K562 (cell line): ENCODE data around the gene ABI2. TPM values are rescaled to one million over a fixed set of nuclear protein-coding genes. Genes with fewer than 3 reads are reported as not detected.
A peak's percentile ranks its signal among the peaks of the same experiment; 100 is the strongest.

ENCODE experiments used
- CXXC5 ChIP-seq: fragments of 250-450 bp; sonication (Bioruptor Pico); IDR thresholded peaks from 2 replicates; pipeline ENCODE4 v1.8.0; 2022; ENCODE audit warnings: inconsistent platforms, mild to moderate bottlenecking, moderate library complexity
- EGR1 ChIP-seq: fragments of 450-650 bp; conservative IDR thresholded peaks from 2 replicates; pipeline ENCODE4 v1.6.1; 2017; ENCODE audit warnings: mild to moderate bottlenecking
- KDM5B ChIP-seq: fragments of 200-600 bp; sonication (generic); IDR thresholded peaks from 2 replicates; pipeline ENCODE4 v1.6.1; 2012; ENCODE audit warnings: low read depth, mild to moderate bottlenecking, moderate library complexity, low read length, control low read depth, inconsistent platforms; ENCODE audit not compliant: insufficient replicate concordance
- KHSRP ChIP-seq: fragments of 450-650 bp; IDR thresholded peaks from 2 replicates; pipeline ENCODE4 v1.6.1; 2017
- LARP7 ChIP-seq: fragments of 450-650 bp; IDR thresholded peaks from 2 replicates; pipeline ENCODE4 v1.6.1; 2016
- MYC ChIP-seq, 2 experiments: fragments of 250-450 bp in 1 of 2; sonication (Bioruptor Pico) in 1 of 2; IDR thresholded peaks; 2 replicates each; pipeline versions ENCODE4 v1.5.1 to v1.6.1; 2012 to 2021; ENCODE audit warnings: low read depth in 2 of 2, borderline replicate concordance in 1 of 2, improper control_type of control experiment in 1 of 2, low read length in 1 of 2, mild to moderate bottlenecking in 1 of 2, moderate library complexity in 1 of 2
- PCBP1 ChIP-seq: fragments of 200-400 bp; formaldehyde crosslinking; IDR thresholded peaks from 2 replicates; pipeline ENCODE4 v1.6.1; 2018; ENCODE audit warnings: mild to moderate bottlenecking, low read depth, low read length; ENCODE audit not compliant: poor library complexity, severe bottlenecking
- RBFOX2 ChIP-seq: fragments of 200-400 bp; formaldehyde crosslinking; IDR thresholded peaks from 2 replicates; pipeline ENCODE4 v1.6.1; 2017; ENCODE audit warnings: low read depth, mild to moderate bottlenecking, low read length, moderate library complexity
- SNIP1 ChIP-seq: fragments of 450-650 bp; IDR thresholded peaks from 2 replicates; pipeline ENCODE4 v1.7.1; 2017; ENCODE audit warnings: low read depth, mild to moderate bottlenecking
- SOX6 ChIP-seq: fragments of 450-650 bp; IDR thresholded peaks from 2 replicates; pipeline ENCODE4 v1.6.1; 2014; ENCODE audit warnings: mild to moderate bottlenecking
- polyA plus RNA-seq, 8 experiments: library from polyadenylated mRNA; depleted of rRNA in 4 of 8; stranded (reverse) in 5 of 8; unstranded in 3 of 8; fragments of >200 nt; fragmentation: Nextera tagmentation in 2 of 8; fragmentation: Illumina TruSeq in 1 of 8; extraction: Ambion mirVana in 2 of 8; extraction: Trizol in 1 of 8; gene quantifications; 2 replicates each; pipeline versions ENCODE4 v1.2.1 to v1.2.3, GENCODE V29; 2011 to 2014; ENCODE audit warnings: inconsistent platforms in 1 of 8, missing spikeins in 1 of 8
- total RNA-seq, 7 experiments: library from RNA; depleted of rRNA in 6 of 7; stranded (reverse); fragments of >200 nt in 6 of 7; fragmentation: Illumina TruSeq in 2 of 7; extraction: Trizol in 2 of 7; gene quantifications; 2 replicates each; pipeline versions ENCODE4 v1.2.1 to v1.2.3, GENCODE V29; 2011 to 2021; ENCODE audit warnings: low replicate concordance in 1 of 7
- TF ChIP-seq, protein P1 (sequence below): sonication (generic); formaldehyde crosslinking; IDR thresholded peaks from 2 replicates; pipeline ENCODE4 v1.8.0; 2022; ENCODE audit warnings: missing genetic modification reagents, mild to moderate bottlenecking, moderate library complexity, borderline replicate concordance
- TF ChIP-seq, protein P2 (sequence below), 2 experiments: fragments of 450-650 bp; conservative IDR thresholded peaks; 2 replicates each; pipeline ENCODE4 v1.6.1; 2017; ENCODE audit warnings: mild to moderate bottlenecking in 2 of 2, moderate library complexity in 2 of 2
- TF ChIP-seq, protein P3 (sequence below), 2 experiments: IDR thresholded peaks; 2 replicates each; pipeline ENCODE4 v1.6.1; 2011; ENCODE audit warnings: borderline replicate concordance in 1 of 2, control low read depth in 1 of 2, low read depth in 1 of 2, low read length in 1 of 2, mild to moderate bottlenecking in 1 of 2, mixed read lengths in 1 of 2, moderate library complexity in 1 of 2; ENCODE audit not compliant: insufficient read depth in 1 of 2, insufficient read length in 1 of 2, poor library complexity in 1 of 2, severe bottlenecking in 1 of 2; ENCODE audit errors: extremely low read depth in 1 of 2
- TF ChIP-seq, protein P4 (sequence below): fragments of 450-650 bp; IDR thresholded peaks from 2 replicates; pipeline ENCODE4 v1.6.1; 2018; ENCODE audit not compliant: partially characterized antibody
- TF ChIP-seq, protein P5 (sequence below): fragments of 450-650 bp; IDR thresholded peaks from 2 replicates; pipeline ENCODE4 v1.6.1; 2016

The ABI2 gene
- total and polyA plus RNA-seq, 9 of the 15 experiments (the other 6 are each of a cell fraction or from before 2014, with no cell fraction given): 5.3 to 24.3 (median 12.2) TPM

DNA sequence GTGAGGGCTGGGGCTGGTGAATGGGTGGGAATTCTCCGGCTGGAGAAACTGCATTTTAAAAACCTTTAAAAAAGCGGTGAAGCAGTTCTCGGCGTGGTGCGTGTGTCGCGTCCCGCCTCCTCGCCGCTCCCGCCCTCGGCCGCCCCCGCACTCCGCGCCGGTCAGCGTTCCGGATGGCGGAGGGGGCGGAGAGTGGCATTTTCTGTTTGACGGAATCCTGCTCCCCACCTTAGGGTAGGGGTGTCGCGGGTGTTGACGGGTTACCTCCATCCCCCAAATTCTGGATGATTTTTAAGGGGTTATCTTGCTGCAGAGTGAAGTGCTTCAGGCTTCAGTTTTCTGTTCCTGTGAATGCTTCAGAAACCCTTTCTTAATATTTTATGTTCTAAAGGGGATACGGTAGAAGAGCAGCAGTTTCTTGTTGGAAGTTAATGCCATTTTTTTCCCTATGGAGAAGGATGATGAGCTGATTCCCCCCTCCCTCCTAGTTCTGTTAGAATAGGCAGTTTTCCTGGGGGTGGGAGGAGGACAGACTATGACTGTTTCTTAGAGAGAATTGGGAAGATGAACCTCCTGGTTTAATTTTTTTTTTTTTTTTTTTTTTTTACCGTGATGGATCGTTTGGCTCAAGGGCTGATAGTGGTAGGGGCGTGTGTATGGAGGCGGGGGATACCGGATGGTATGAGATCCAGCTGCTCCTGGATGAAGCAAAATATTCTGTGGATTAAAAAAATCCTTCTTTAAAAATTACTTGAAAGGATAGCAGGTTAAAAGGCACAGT, 756 bp downstream of the ABI2 start (continued):
- TF ChIP-seq CXXC5 (CRISPR knock-in tag): peak; percentile 73
- TF ChIP-seq, protein P1, sequence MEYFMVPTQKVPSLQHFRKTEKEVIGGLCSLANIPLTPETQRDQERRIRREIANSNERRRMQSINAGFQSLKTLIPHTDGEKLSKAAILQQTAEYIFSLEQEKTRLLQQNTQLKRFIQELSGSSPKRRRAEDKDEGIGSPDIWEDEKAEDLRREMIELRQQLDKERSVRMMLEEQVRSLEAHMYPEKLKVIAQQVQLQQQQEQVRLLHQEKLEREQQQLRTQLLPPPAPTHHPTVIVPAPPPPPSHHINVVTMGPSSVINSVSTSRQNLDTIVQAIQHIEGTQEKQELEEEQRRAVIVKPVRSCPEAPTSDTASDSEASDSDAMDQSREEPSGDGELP (CRISPR knock-in tag): 0 out of 2 replicates have a peak, but pooled peaks have one; percentile 32
- TF ChIP-seq, protein P2, sequence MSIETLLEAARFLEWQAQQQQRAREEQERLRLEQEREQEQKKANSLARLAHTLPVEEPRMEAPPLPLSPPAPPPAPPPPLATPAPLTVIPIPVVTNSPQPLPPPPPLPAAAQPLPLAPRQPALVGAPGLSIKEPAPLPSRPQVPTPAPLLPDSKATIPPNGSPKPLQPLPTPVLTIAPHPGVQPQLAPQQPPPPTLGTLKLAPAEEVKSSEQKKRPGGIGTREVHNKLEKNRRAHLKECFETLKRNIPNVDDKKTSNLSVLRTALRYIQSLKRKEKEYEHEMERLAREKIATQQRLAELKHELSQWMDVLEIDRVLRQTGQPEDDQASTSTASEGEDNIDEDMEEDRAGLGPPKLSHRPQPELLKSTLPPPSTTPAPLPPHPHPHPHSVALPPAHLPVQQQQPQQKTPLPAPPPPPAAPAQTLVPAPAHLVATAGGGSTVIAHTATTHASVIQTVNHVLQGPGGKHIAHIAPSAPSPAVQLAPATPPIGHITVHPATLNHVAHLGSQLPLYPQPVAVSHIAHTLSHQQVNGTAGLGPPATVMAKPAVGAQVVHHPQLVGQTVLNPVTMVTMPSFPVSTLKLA (conservative IDR thresholded peaks at IDR 0.05): peak in 1 of 2 experiments; percentile 47; a peak in 2 of 4 replicates
- TF ChIP-seq LARP7: no peak
- TF ChIP-seq KDM5B: no peak
- TF ChIP-seq, protein P3, sequence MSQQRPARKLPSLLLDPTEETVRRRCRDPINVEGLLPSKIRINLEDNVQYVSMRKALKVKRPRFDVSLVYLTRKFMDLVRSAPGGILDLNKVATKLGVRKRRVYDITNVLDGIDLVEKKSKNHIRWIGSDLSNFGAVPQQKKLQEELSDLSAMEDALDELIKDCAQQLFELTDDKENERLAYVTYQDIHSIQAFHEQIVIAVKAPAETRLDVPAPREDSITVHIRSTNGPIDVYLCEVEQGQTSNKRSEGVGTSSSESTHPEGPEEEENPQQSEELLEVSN (IDR thresholded peaks at IDR 0.05; ENCODE audit: borderline replicate concordance in 1 of 2, extremely low read depth in 1 of 2, insufficient read depth in 1 of 2, insufficient read length in 1 of 2, low read depth in 1 of 2, low read length in 1 of 2, poor library complexity in 1 of 2, severe bottlenecking in 1 of 2): peak; percentile 64 to 90
- peak; percentile 99 for TF ChIP-seq EGR1
- TF ChIP-seq KHSRP: no peak
- TF ChIP-seq, protein P4, sequence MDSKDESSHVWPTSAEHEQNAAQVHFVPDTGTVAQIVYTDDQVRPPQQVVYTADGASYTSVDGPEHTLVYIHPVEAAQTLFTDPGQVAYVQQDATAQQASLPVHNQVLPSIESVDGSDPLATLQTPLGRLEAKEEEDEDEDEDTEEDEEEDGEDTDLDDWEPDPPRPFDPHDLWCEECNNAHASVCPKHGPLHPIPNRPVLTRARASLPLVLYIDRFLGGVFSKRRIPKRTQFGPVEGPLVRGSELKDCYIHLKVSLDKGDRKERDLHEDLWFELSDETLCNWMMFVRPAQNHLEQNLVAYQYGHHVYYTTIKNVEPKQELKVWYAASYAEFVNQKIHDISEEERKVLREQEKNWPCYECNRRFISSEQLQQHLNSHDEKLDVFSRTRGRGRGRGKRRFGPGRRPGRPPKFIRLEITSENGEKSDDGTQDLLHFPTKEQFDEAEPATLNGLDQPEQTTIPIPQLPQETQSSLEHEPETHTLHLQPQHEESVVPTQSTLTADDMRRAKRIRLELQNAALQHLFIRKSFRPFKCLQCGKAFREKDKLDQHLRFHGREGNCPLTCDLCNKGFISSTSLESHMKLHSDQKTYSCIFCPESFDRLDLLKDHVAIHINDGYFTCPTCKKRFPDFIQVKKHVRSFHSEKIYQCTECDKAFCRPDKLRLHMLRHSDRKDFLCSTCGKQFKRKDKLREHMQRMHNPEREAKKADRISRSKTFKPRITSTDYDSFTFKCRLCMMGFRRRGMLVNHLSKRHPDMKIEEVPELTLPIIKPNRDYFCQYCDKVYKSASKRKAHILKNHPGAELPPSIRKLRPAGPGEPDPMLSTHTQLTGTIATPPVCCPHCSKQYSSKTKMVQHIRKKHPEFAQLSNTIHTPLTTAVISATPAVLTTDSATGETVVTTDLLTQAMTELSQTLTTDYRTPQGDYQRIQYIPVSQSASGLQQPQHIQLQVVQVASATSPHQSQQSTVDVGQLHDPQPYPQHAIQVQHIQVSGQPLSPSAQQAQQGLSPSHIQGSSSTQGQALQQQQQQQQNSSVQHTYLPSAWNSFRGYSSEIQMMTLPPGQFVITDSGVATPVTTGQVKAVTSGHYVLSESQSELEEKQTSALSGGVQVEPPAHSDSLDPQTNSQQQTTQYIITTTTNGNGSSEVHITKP: peak; percentile 67
- TF ChIP-seq, protein P5, sequence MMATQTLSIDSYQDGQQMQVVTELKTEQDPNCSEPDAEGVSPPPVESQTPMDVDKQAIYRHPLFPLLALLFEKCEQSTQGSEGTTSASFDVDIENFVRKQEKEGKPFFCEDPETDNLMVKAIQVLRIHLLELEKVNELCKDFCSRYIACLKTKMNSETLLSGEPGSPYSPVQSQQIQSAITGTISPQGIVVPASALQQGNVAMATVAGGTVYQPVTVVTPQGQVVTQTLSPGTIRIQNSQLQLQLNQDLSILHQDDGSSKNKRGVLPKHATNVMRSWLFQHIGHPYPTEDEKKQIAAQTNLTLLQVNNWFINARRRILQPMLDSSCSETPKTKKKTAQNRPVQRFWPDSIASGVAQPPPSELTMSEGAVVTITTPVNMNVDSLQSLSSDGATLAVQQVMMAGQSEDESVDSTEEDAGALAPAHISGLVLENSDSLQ: peak; percentile 37; the same call in 1 of the 2 replicates
- peak; percentile 20; the same call in 1 of the 2 replicates for TF ChIP-seq MYC (IDR thresholded peaks at IDR 0.05; ENCODE audit: low read depth, low read length)
- TF ChIP-seq MYC (CRISPR knock-in tag; IDR thresholded peaks at IDR 0.05; ENCODE audit: borderline replicate concordance, low read depth): no peak
- no peak for TF ChIP-seq PCBP1
- no peak for TF ChIP-seq SNIP1
- TF ChIP-seq RBFOX2: peak; percentile 15
- no peak for TF ChIP-seq SOX6
